K562 (cell line): Measurements from ENCODE around the gene COLQ. TPM values are rescaled to one million over a fixed set of nuclear protein-coding genes. Genes with fewer than 3 reads are reported as not detected.

Experiments used
- ATAC-seq: fragments of 200-7000 bp; cut with Tn5 transposase; 3 replicates; pipeline ENCODE4 v1.9.1; 2020; ENCODE audit warnings: moderate library complexity
- BruUV-seq: library from RNA; stranded (reverse); fragments of 400-500 nt; replicated peaks from 2 replicates; lab custom pipeline; 2021; lab: Mats Ljungman, UMichigan
- CTCF ChIA-PET: fragments of 300-600 bp; formaldehyde crosslinking; extraction: SDS; loops from one replicate; lab custom pipeline; 2021; ENCODE audit warnings: low intra/inter-chr PET ratio; lab: Yijun Ruan, JAX
- POLR2A ChIA-PET: fragments of 300-600, 350-650 bp; sonication (Branson Sonifier 250); formaldehyde crosslinking; extraction: SDS; loops from one replicate; lab custom pipeline; 2021; ENCODE audit warnings: antibody characterized with exemption, inconsistent platforms; lab: Yijun Ruan, JAX
- DNase-seq, 4 experiments: peaks; one replicate each; pipeline versions ENCODE4 v3.0.0 to v3.0.0-alpha.2; 2011 to 2018; ENCODE audit warnings: low spot score in 3 of 4, mixed read lengths in 3 of 4; ENCODE audit errors: extremely low read depth in 1 of 4
- FAIRE-seq: peaks from 2 replicates; lab custom pipeline; 2011; peaks lifted over from hg19 to GRCh38; lab: Jason Lieb, UNC
- H2AFZ ChIP-seq: 2 replicates; pipeline ENCODE4 v1.6.0; 2011; ENCODE audit warnings: low read depth, low read length, control low read depth, inconsistent platforms
- H3K27ac ChIP-seq: fragments of 200-600 bp; 3 replicates; pipeline ENCODE4 v1.8.0; 2011; ENCODE audit warnings: low read depth, mild to moderate bottlenecking, control low read depth, inconsistent platforms, low read length, moderate library complexity, mixed read lengths; ENCODE audit errors: extremely low read depth
- H3K27me3 ChIP-seq, 2 experiments: fragments of 300-600 bp in 1 of 2; 2 replicates in 1 of 2; 3 replicates in 1 of 2; pipeline versions ENCODE4 v1.6.0 to v1.8.0; 2011; ENCODE audit warnings: inconsistent platforms in 2 of 2, low read length in 2 of 2, mild to moderate bottlenecking in 1 of 2, mixed read lengths in 1 of 2, moderate library complexity in 1 of 2; ENCODE audit not compliant: control insufficient read depth in 2 of 2, insufficient read depth in 2 of 2
- H3K36me3 ChIP-seq: fragments of 300-600 bp; 3 replicates; pipeline ENCODE4 v1.8.0; 2011; ENCODE audit warnings: mild to moderate bottlenecking, low read length, inconsistent platforms; ENCODE audit not compliant: control insufficient read depth, insufficient read depth
- H3K4me1 ChIP-seq, 2 experiments: fragments of 200-600 bp in 1 of 2; replicated peaks in 1 of 2; 2 replicates in 1 of 2; 3 replicates in 1 of 2; pipeline versions ENCODE4 v1.5.1 to v1.8.0; 2011; ENCODE audit warnings: inconsistent platforms in 2 of 2, low read length in 2 of 2, mild to moderate bottlenecking in 1 of 2, mixed read lengths in 1 of 2, moderate library complexity in 1 of 2; ENCODE audit not compliant: control insufficient read depth in 2 of 2, insufficient read depth in 2 of 2
- H3K4me2 ChIP-seq: 2 replicates; pipeline ENCODE4 v1.6.1; 2011; ENCODE audit warnings: low read length, control low read depth, inconsistent platforms, mixed read lengths; ENCODE audit not compliant: insufficient read depth
- H3K4me3 ChIP-seq: fragments of 200-600 bp; sonication (generic), shearing (Covaris generic); 2 replicates; pipeline ENCODE4 v1.5.1; 2016; ENCODE audit warnings: control low read depth, inconsistent platforms
- H3K79me2 ChIP-seq: fragments of 200-600 bp; 3 replicates; pipeline ENCODE4 v1.8.0; 2011; ENCODE audit warnings: low read length, inconsistent platforms; ENCODE audit not compliant: control insufficient read depth, insufficient read depth
- H3K9ac ChIP-seq, 2 experiments: 2 replicates each; pipeline versions ENCODE4 v1.6.0 to v1.6.1; 2011; ENCODE audit warnings: low read depth in 2 of 2, low read length in 2 of 2, control low read depth in 1 of 2, inconsistent platforms in 1 of 2, mild to moderate bottlenecking in 1 of 2, mixed read lengths in 1 of 2; ENCODE audit not compliant: insufficient read depth in 1 of 2
- H3K9me1 ChIP-seq: one replicate; pipeline ENCODE4 v1.6.0; 2011; ENCODE audit warnings: inconsistent platforms, mild to moderate bottlenecking, low read length, moderate library complexity; ENCODE audit not compliant: control insufficient read depth, insufficient read depth
- H3K9me3 ChIP-seq: replicated peaks from 2 replicates; pipeline ENCODE4 v1.5.1; 2011; ENCODE audit warnings: low read depth, low read length, inconsistent platforms; ENCODE audit not compliant: control insufficient read depth, insufficient read depth
- H4K20me1 ChIP-seq: replicated peaks from 2 replicates; pipeline ENCODE4 v1.6.1; 2011; ENCODE audit warnings: low read length, inconsistent platforms, mixed read lengths; ENCODE audit not compliant: control insufficient read depth, insufficient read depth
- BRCA1 ChIP-seq, 2 experiments: fragments of 450-650 bp in 1 of 2; sonication (generic) in 1 of 2; formaldehyde crosslinking in 1 of 2; IDR thresholded peaks; 2 replicates each; pipeline versions ENCODE4 v1.5.0 to v1.6.1; 2017 to 2020; ENCODE audit warnings: mild to moderate bottlenecking in 1 of 2, missing genetic modification reagents in 1 of 2
- LEF1 ChIP-seq: fragments of 450-650 bp; IDR thresholded peaks from 2 replicates; pipeline ENCODE4 v1.6.1; 2016; ENCODE audit warnings: mild to moderate bottlenecking
- PCBP2 ChIP-seq: fragments of 200-400 bp; formaldehyde crosslinking; IDR thresholded peaks from 2 replicates; pipeline ENCODE4 v1.6.1; 2018; ENCODE audit warnings: low read length, low read depth, mild to moderate bottlenecking, moderate library complexity; ENCODE audit not compliant: poor library complexity, severe bottlenecking
- PHF21A ChIP-seq: fragments of 450-650 bp; IDR thresholded peaks from 2 replicates; pipeline ENCODE4 v1.6.1; 2017; ENCODE audit warnings: low read depth, borderline replicate concordance
- SREBF1 ChIP-seq: fragments of 150-350 bp; IDR thresholded peaks from 2 replicates; pipeline ENCODE4 v1.6.1; 2014; ENCODE audit warnings: antibody characterized with exemption, low read depth, low read length, borderline replicate concordance
- ZBED1 ChIP-seq: IDR thresholded peaks from 2 replicates; pipeline ENCODE4 v1.6.1; 2014
- WGBS: fragments of 100-300 bp; shearing (Covaris generic); methylation state at CpG from one replicate; pipeline ENCODE4 v1.1.6; 2016; ENCODE audit warnings: low coverage, mixed read lengths; ENCODE audit not compliant: insufficient coverage; ENCODE audit errors: missing lambda C conversion rate; 5-methylcytosine and 5-hydroxymethylcytosine counted together
- in situ Hi-C: fragments of 300-500 bp; cut with MboI; formaldehyde crosslinking; loops from 4 replicates; pipeline ENCODE4 v1.15.0; 2018; ENCODE audit warnings: inconsistent platforms, mixed read lengths
- intact Hi-C: fragments of 100-400 bp; cut with micrococcal nuclease; formaldehyde crosslinking; loops from 2 replicates; pipeline ENCODE4 v1.14.2; 2022
- polyA plus RNA-seq, 8 experiments: library from polyadenylated mRNA; depleted of rRNA in 4 of 8; stranded (reverse) in 5 of 8; unstranded in 3 of 8; fragments of >200 nt; fragmentation: Nextera tagmentation in 2 of 8; fragmentation: Illumina TruSeq in 1 of 8; extraction: Ambion mirVana in 2 of 8; extraction: Trizol in 1 of 8; gene quantifications; 2 replicates each; pipeline versions ENCODE4 v1.2.1 to v1.2.3, GENCODE V29; 2011 to 2014; ENCODE audit warnings: inconsistent platforms in 1 of 8, missing spikeins in 1 of 8
- total RNA-seq, 7 experiments: library from RNA; depleted of rRNA in 6 of 7; stranded (reverse); fragments of >200 nt in 6 of 7; fragmentation: Illumina TruSeq in 2 of 7; extraction: Trizol in 2 of 7; gene quantifications; 2 replicates each; pipeline versions ENCODE4 v1.2.1 to v1.2.3, GENCODE V29; 2011 to 2021; ENCODE audit warnings: low replicate concordance in 1 of 7
- TF ChIP-seq, protein P1 (sequence below), 2 experiments: fragments of 450-650 bp; conservative IDR thresholded peaks; 2 replicates each; pipeline ENCODE4 v1.6.1; 2017; ENCODE audit warnings: mild to moderate bottlenecking in 2 of 2, moderate library complexity in 2 of 2
- TF ChIP-seq, protein P2 (sequence below): fragments of 450-650 bp; IDR thresholded peaks from 2 replicates; pipeline ENCODE4 v1.7.1; 2018; ENCODE audit warnings: mild to moderate bottlenecking, low read depth; ENCODE audit not compliant: partially characterized antibody
- TF ChIP-seq, protein P3 (sequence below): fragments of 250-450 bp; sonication (Bioruptor Pico); IDR thresholded peaks from 2 replicates; pipeline ENCODE4 v1.4.0; 2020; ENCODE audit warnings: borderline replicate concordance

The COLQ gene
- total and polyA plus RNA-seq, 9 of the 15 experiments (the other 6 are each of a cell fraction or from before 2014, with no cell fraction given): 0.04 to 0.36 (median 0.27) TPM; not detected in 4

DNA sequence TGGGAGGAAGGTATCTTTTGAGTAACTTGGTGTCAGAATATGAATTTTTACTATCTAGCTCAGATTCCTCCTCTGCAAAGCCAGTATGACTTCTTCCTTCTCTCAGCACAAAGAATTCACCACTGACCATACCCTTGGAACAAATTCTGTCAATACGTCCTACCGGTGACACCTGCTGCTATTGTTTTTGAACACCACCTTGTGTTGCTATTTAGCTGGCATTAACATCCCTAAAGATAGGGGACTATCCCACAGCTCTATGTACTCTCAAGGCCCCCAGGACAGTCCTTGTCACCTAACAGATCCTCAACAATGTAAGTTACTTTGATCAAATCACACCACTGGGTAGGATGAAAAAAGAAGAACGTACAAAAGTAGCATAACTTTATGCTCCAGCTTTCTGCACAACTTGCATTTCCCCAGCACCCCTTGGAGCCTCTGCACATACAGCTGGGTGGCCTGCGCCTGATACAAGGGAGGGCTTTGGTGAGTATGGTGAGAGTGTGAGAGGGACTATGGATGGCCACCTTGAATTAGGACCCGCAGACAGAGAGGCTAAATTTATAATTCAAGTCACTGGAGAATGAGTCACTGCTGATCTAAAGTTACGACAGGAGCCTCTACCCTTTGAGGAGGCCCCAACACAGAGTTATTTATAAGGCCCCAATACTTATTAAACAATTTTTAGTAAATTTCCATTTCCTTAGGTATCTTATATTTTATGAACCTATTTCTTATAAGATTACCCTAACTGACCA, 2.3 kb upstream of the COLQ start:
- Histone ChIP-seq H3K9me3 (no peaks in the 10 kb centered on the region), H2AFZ (no peak overlapping the region), H3K4me2 (no peak overlapping the region), H3K27me3 (peaks cover 27 to 36% of the 10 kb centered on the region in 2 experiments; a peak in 4 of 5 replicates), H3K4me3 (no peak overlapping the region), H4K20me1 (peaks cover 8% of the 10 kb centered on the region; the same call in 1 of the 2 replicates), H3K36me3 (no peaks in the 10 kb centered on the region), H3K79me2 (no peaks in the 10 kb centered on the region), H3K9ac (no peak overlapping the region), H3K4me1 (no peaks in the 10 kb centered on the region), H3K9me1 (no peaks in the 10 kb centered on the region), H3K27ac (no peak overlapping the region)
- ATAC-seq (no peak), DNase-seq (no peak), FAIRE-seq (no peak)
- CTCF ChIA-PET: no interaction called here
- under 1% methylated on average over 6 of the region's 6 CpGs for WGBS
- POLR2A ChIA-PET: interaction anchor here (0.6 to 1.4 kb wide), 4 partner anchors 12 to 264 kb away, joined by 3 read pairs; no protein-coding TSS in a partner anchor
- BruUV-seq: no TSS peak
- in situ Hi-C loops: no loop called here
- intact Hi-C loops: no loop called here
- TF ChIP-seq, protein P1, sequence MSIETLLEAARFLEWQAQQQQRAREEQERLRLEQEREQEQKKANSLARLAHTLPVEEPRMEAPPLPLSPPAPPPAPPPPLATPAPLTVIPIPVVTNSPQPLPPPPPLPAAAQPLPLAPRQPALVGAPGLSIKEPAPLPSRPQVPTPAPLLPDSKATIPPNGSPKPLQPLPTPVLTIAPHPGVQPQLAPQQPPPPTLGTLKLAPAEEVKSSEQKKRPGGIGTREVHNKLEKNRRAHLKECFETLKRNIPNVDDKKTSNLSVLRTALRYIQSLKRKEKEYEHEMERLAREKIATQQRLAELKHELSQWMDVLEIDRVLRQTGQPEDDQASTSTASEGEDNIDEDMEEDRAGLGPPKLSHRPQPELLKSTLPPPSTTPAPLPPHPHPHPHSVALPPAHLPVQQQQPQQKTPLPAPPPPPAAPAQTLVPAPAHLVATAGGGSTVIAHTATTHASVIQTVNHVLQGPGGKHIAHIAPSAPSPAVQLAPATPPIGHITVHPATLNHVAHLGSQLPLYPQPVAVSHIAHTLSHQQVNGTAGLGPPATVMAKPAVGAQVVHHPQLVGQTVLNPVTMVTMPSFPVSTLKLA (conservative IDR thresholded peaks at IDR 0.05): no peak
- TF ChIP-seq, protein P2, sequence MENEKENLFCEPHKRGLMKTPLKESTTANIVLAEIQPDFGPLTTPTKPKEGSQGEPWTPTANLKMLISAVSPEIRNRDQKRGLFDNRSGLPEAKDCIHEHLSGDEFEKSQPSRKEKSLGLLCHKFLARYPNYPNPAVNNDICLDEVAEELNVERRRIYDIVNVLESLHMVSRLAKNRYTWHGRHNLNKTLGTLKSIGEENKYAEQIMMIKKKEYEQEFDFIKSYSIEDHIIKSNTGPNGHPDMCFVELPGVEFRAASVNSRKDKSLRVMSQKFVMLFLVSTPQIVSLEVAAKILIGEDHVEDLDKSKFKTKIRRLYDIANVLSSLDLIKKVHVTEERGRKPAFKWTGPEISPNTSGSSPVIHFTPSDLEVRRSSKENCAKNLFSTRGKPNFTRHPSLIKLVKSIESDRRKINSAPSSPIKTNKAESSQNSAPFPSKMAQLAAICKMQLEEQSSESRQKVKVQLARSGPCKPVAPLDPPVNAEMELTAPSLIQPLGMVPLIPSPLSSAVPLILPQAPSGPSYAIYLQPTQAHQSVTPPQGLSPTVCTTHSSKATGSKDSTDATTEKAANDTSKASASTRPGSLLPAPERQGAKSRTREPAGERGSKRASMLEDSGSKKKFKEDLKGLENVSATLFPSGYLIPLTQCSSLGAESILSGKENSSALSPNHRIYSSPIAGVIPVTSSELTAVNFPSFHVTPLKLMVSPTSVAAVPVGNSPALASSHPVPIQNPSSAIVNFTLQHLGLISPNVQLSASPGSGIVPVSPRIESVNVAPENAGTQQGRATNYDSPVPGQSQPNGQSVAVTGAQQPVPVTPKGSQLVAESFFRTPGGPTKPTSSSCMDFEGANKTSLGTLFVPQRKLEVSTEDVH: no peak
- TF ChIP-seq BRCA1 (IDR thresholded peaks at IDR 0.05) (no peak), BRCA1 (CRISPR knock-in tag; IDR thresholded peaks at IDR 0.05) (no peak), ZBED1 (no peak), PCBP2 (no peak), SREBF1 (no peak), PHF21A (no peak), LEF1 (no peak)
- TF ChIP-seq, protein P3, sequence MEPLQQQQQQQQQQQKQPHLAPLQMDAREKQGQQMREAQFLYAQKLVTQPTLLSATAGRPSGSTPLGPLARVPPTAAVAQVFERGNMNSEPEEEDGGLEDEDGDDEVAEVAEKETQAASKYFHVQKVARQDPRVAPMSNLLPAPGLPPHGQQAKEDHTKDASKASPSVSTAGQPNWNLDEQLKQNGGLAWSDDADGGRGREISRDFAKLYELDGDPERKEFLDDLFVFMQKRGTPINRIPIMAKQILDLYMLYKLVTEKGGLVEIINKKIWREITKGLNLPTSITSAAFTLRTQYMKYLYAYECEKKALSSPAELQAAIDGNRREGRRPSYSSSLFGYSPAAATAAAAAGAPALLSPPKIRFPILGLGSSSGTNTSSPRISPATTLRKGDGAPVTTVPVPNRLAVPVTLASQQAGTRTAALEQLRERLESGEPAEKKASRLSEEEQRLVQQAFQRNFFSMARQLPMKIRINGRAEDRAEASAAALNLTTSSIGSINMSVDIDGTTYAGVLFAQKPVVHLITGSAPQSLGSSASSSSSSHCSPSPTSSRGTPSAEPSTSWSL (CRISPR knock-in tag): no peak
